Measurements from ENCODE around the gene SMC2.

DNA sequence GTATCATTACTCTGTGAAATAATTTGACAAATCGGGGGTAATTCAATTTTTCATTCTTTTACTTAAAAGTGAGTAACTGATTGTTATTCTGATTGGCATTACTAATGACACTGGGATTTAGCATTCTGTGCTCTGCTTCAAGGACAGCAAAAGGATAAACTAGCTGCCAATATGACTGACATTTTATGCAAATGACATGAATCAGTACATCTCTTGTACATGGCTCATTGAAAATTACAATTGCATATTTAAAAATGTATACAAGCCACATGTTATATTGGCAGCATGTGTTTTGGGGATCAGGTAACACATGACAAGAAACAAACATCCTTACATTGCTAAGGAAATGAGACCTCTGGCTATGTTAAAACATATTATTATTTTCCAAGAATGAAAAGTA lies 79.0 kb downstream of the SMC2 start:
- TF ChIP-seq POLR2AphosphoS5 (IDR thresholded peaks at IDR 0.05; ENCODE audit: insufficient read depth, low read depth, low read length) = no peak
- TF ChIP-seq, protein P1, sequence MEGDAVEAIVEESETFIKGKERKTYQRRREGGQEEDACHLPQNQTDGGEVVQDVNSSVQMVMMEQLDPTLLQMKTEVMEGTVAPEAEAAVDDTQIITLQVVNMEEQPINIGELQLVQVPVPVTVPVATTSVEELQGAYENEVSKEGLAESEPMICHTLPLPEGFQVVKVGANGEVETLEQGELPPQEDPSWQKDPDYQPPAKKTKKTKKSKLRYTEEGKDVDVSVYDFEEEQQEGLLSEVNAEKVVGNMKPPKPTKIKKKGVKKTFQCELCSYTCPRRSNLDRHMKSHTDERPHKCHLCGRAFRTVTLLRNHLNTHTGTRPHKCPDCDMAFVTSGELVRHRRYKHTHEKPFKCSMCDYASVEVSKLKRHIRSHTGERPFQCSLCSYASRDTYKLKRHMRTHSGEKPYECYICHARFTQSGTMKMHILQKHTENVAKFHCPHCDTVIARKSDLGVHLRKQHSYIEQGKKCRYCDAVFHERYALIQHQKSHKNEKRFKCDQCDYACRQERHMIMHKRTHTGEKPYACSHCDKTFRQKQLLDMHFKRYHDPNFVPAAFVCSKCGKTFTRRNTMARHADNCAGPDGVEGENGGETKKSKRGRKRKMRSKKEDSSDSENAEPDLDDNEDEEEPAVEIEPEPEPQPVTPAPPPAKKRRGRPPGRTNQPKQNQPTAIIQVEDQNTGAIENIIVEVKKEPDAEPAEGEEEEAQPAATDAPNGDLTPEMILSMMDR (IDR thresholded peaks at IDR 0.05; ENCODE audit: extremely low read depth in 1 of 2, insufficient read depth in 1 of 2, low read depth in 1 of 2, low read length in 2 of 2) = no peak

Measured in endothelial cell of umbilical vein (primary cell).